Measurements from ENCODE around the gene TBC1D5.
"Not testable (repeated sequence)": the region's sequence is repeated elsewhere in the genome, so short reads cannot be mapped to it uniquely, and the experiment has no call there.

TBC1D5 gene

GRCh38 chr3:17670749-17671148 is 71.7 kb downstream of the TBC1D5 start:
- no peaks in the 10 kb centered on the region for H3K27me3 ChIP-seq (ENCODE audit: control insufficient read depth, insufficient read depth, low read length)
- H3K27ac ChIP-seq (ENCODE audit: low read length), result no peak overlapping the region
- no peaks in the 10 kb centered on the region for H3K36me3 ChIP-seq (ENCODE audit: control insufficient read depth, low read depth, low read length)
- no peaks in the 10 kb centered on the region for H3K4me1 ChIP-seq (ENCODE audit: control insufficient read depth, low read depth, low read length)
- no peak overlapping the region for H3K9ac ChIP-seq (ENCODE audit: low read length)
- no peaks in the 10 kb centered on the region for H3K9me3 ChIP-seq (ENCODE audit: control insufficient read depth, low read depth, low read length)
- no peak overlapping the region for H3K4me3 ChIP-seq (ENCODE audit: low read length)

GRCh38 chr3:17664923-17665322 is 77.5 kb downstream of the TBC1D5 start:
- H3K36me3 ChIP-seq (ENCODE audit: control insufficient read depth, low read depth, low read length), result no peaks in the 10 kb centered on the region
- no peaks in the 10 kb centered on the region for H3K9me3 ChIP-seq (ENCODE audit: control insufficient read depth, low read depth, low read length)
- H3K4me1 ChIP-seq (ENCODE audit: control insufficient read depth, low read depth, low read length), result no peaks in the 10 kb centered on the region
- H3K4me3 ChIP-seq (ENCODE audit: low read length), result no peak overlapping the region
- no peak overlapping the region for H3K27ac ChIP-seq (ENCODE audit: low read length)
- no peaks in the 10 kb centered on the region for H3K27me3 ChIP-seq (ENCODE audit: control insufficient read depth, insufficient read depth, low read length)
- H3K9ac ChIP-seq (ENCODE audit: low read length), result no peak overlapping the region

GRCh38 chr3:17656264-17656663 is 86.2 kb downstream of the TBC1D5 start:
- Histone ChIP-seq H3K4me1 (ENCODE audit: control insufficient read depth, low read depth, low read length) (no peaks in the 10 kb centered on the region), H3K27ac (ENCODE audit: low read length) (no peak overlapping the region), H3K4me3 (ENCODE audit: low read length) (no peak overlapping the region), H3K9me3 (ENCODE audit: control insufficient read depth, low read depth, low read length) (no peaks in the 10 kb centered on the region), H3K9ac (ENCODE audit: low read length) (no peak overlapping the region), H3K27me3 (ENCODE audit: control insufficient read depth, insufficient read depth, low read length) (no peaks in the 10 kb centered on the region), H3K36me3 (ENCODE audit: control insufficient read depth, low read depth, low read length) (no peaks in the 10 kb centered on the region)

- Histone ChIP-seq H3K9me3 (ENCODE audit: control insufficient read depth, low read depth, low read length) (no peaks in the 10 kb centered on the region), H3K4me1 (ENCODE audit: control insufficient read depth, low read depth, low read length) (no peaks in the 10 kb centered on the region), H3K36me3 (ENCODE audit: control insufficient read depth, low read depth, low read length) (no peaks in the 10 kb centered on the region), H3K27me3 (ENCODE audit: control insufficient read depth, insufficient read depth, low read length) (no peaks in the 10 kb centered on the region), H3K9ac (ENCODE audit: low read length) (no peak overlapping the region), H3K27ac (ENCODE audit: low read length) (no peak overlapping the region), H3K4me3 (ENCODE audit: low read length) (no peak overlapping the region)
Measured at GRCh38 chr3:17655743-17656142, 86.7 kb downstream of the TBC1D5 start.

- not testable (repeated sequence) for H3K27me3 ChIP-seq (ENCODE audit: control insufficient read depth, insufficient read depth, low read length); H3K4me3 ChIP-seq (ENCODE audit: low read length); H3K36me3 ChIP-seq (ENCODE audit: control insufficient read depth, low read depth, low read length); H3K27ac ChIP-seq (ENCODE audit: low read length); H3K9ac ChIP-seq (ENCODE audit: low read length); H3K9me3 ChIP-seq (ENCODE audit: control insufficient read depth, low read depth, low read length); H3K4me1 ChIP-seq (ENCODE audit: control insufficient read depth, low read depth, low read length)
Measured at GRCh38 chr3:17649748-17650147, 92.7 kb downstream of the TBC1D5 start.

- H3K4me1 ChIP-seq (ENCODE audit: control insufficient read depth, low read depth, low read length); H3K27ac ChIP-seq (ENCODE audit: low read length); H3K9ac ChIP-seq (ENCODE audit: low read length); H3K27me3 ChIP-seq (ENCODE audit: control insufficient read depth, insufficient read depth, low read length); H3K9me3 ChIP-seq (ENCODE audit: control insufficient read depth, low read depth, low read length); H3K4me3 ChIP-seq (ENCODE audit: low read length); H3K36me3 ChIP-seq (ENCODE audit: control insufficient read depth, low read depth, low read length): not testable (repeated sequence)
Measured at GRCh38 chr3:17648630-17649355, 93.6 kb downstream of the TBC1D5 start.

- no peak overlapping the region for H3K27ac ChIP-seq (ENCODE audit: low read length)
- no peaks in the 10 kb centered on the region for H3K36me3 ChIP-seq (ENCODE audit: control insufficient read depth, low read depth, low read length)
- H3K9ac ChIP-seq (ENCODE audit: low read length), result no peak overlapping the region
- H3K9me3 ChIP-seq (ENCODE audit: control insufficient read depth, low read depth, low read length), result no peaks in the 10 kb centered on the region
- H3K4me1 ChIP-seq (ENCODE audit: control insufficient read depth, low read depth, low read length), result no peaks in the 10 kb centered on the region
- no peaks in the 10 kb centered on the region for H3K27me3 ChIP-seq (ENCODE audit: control insufficient read depth, insufficient read depth, low read length)
- no peak overlapping the region for H3K4me3 ChIP-seq (ENCODE audit: low read length)
Measured at GRCh38 chr3:17645074-17645698, 97.2 kb downstream of the TBC1D5 start.

- H3K4me1 ChIP-seq (ENCODE audit: control insufficient read depth, low read depth, low read length), result no peaks in the 10 kb centered on the region
- no peak overlapping the region for H3K27ac ChIP-seq (ENCODE audit: low read length)
- no peaks in the 10 kb centered on the region for H3K27me3 ChIP-seq (ENCODE audit: control insufficient read depth, insufficient read depth, low read length)
- H3K9ac ChIP-seq (ENCODE audit: low read length), result no peak overlapping the region
- no peaks in the 10 kb centered on the region for H3K36me3 ChIP-seq (ENCODE audit: control insufficient read depth, low read depth, low read length)
- H3K4me3 ChIP-seq (ENCODE audit: low read length), result no peak overlapping the region
- H3K9me3 ChIP-seq (ENCODE audit: control insufficient read depth, low read depth, low read length), result no peaks in the 10 kb centered on the region
Measured at GRCh38 chr3:17643691-17644090, 98.7 kb downstream of the TBC1D5 start.

GRCh38 chr3:17642474-17642873 is 100.0 kb downstream of the TBC1D5 start:
- H3K27ac ChIP-seq (ENCODE audit: low read length), result no peak overlapping the region
- H3K9ac ChIP-seq (ENCODE audit: low read length), result no peak overlapping the region
- no peaks in the 10 kb centered on the region for H3K27me3 ChIP-seq (ENCODE audit: control insufficient read depth, insufficient read depth, low read length)
- no peaks in the 10 kb centered on the region for H3K36me3 ChIP-seq (ENCODE audit: control insufficient read depth, low read depth, low read length)
- H3K4me3 ChIP-seq (ENCODE audit: low read length), result no peak overlapping the region
- H3K9me3 ChIP-seq (ENCODE audit: control insufficient read depth, low read depth, low read length), result no peaks in the 10 kb centered on the region
- no peaks in the 10 kb centered on the region for H3K4me1 ChIP-seq (ENCODE audit: control insufficient read depth, low read depth, low read length)

GRCh38 chr3:17640466-17640865 is 102.0 kb downstream of the TBC1D5 start:
- no peak overlapping the region for H3K9ac ChIP-seq (ENCODE audit: low read length)
- no peaks in the 10 kb centered on the region for H3K9me3 ChIP-seq (ENCODE audit: control insufficient read depth, low read depth, low read length)
- no peak overlapping the region for H3K27ac ChIP-seq (ENCODE audit: low read length)
- H3K4me1 ChIP-seq (ENCODE audit: control insufficient read depth, low read depth, low read length), result no peaks in the 10 kb centered on the region
- no peaks in the 10 kb centered on the region for H3K36me3 ChIP-seq (ENCODE audit: control insufficient read depth, low read depth, low read length)
- H3K4me3 ChIP-seq (ENCODE audit: low read length), result no peak overlapping the region
- no peaks in the 10 kb centered on the region for H3K27me3 ChIP-seq (ENCODE audit: control insufficient read depth, insufficient read depth, low read length)

GRCh38 chr3:17639765-17640164 is 102.7 kb downstream of the TBC1D5 start:
- Histone ChIP-seq H3K9ac (ENCODE audit: low read length) (no peak overlapping the region), H3K4me1 (ENCODE audit: control insufficient read depth, low read depth, low read length) (no peaks in the 10 kb centered on the region), H3K27me3 (ENCODE audit: control insufficient read depth, insufficient read depth, low read length) (no peaks in the 10 kb centered on the region), H3K9me3 (ENCODE audit: control insufficient read depth, low read depth, low read length) (no peaks in the 10 kb centered on the region), H3K4me3 (ENCODE audit: low read length) (no peak overlapping the region), H3K36me3 (ENCODE audit: control insufficient read depth, low read depth, low read length) (no peaks in the 10 kb centered on the region), H3K27ac (ENCODE audit: low read length) (no peak overlapping the region)

GRCh38 chr3:17639257-17639656 is 103.2 kb downstream of the TBC1D5 start:
- H3K9me3 ChIP-seq (ENCODE audit: control insufficient read depth, low read depth, low read length), result no peaks in the 10 kb centered on the region
- no peak overlapping the region for H3K4me3 ChIP-seq (ENCODE audit: low read length)
- H3K9ac ChIP-seq (ENCODE audit: low read length), result no peak overlapping the region
- H3K36me3 ChIP-seq (ENCODE audit: control insufficient read depth, low read depth, low read length), result no peaks in the 10 kb centered on the region
- H3K27ac ChIP-seq (ENCODE audit: low read length), result no peak overlapping the region
- no peaks in the 10 kb centered on the region for H3K27me3 ChIP-seq (ENCODE audit: control insufficient read depth, insufficient read depth, low read length)
- no peaks in the 10 kb centered on the region for H3K4me1 ChIP-seq (ENCODE audit: control insufficient read depth, low read depth, low read length)
